Hepatocyte (in vitro differentiated cells): ENCODE data around the gene PUS7.

ENCODE experiments used
- CTCF ChIP-seq: fragments of 200-600 bp; sonication (generic); IDR thresholded peaks from 2 replicates; pipeline ENCODE4 v1.5.1; 2016; ENCODE audit warnings: antibody characterized with exemption, mild to moderate bottlenecking; ENCODE audit not compliant: poor library complexity
- EZH2 ChIP-seq: fragments of 200-600 bp; sonication (generic); IDR thresholded peaks from 2 replicates; pipeline ENCODE4 v1.6.1; 2016; ENCODE audit warnings: antibody characterized with exemption, mild to moderate bottlenecking, borderline replicate concordance

- TF ChIP-seq EZH2 (no peak), CTCF (no peak)
These were observed 43.5 kb downstream of the PUS7 start for GRCh38 chr7:105478606-105479005.
